Vagina (tissue), 2 donors: ENCODE data around the gene ZBTB34.

Experiments used
- CTCF ChIP-seq, 3 experiments: fragments of 450-650 bp in 2 of 3; fragments of 200-600 bp in 1 of 3; sonication (generic) in 1 of 3; IDR thresholded peaks; one replicate each; pipeline ENCODE4 v1.5.1; 2017 to 2019; ENCODE audit warnings: antibody characterized with exemption in 3 of 3, mild to moderate bottlenecking in 2 of 3, moderate library complexity in 2 of 3
- POLR2AphosphoS5 ChIP-seq, 2 donors: sonication (generic); formaldehyde crosslinking; IDR thresholded peaks; one replicate each; pipeline ENCODE4 v1.9.0; 2017; ENCODE audit warnings: antibody characterized with exemption in 2 of 2, mild to moderate bottlenecking in 2 of 2, low read depth in 1 of 2; ENCODE audit not compliant: insufficient read depth in 1 of 2

DNA sequence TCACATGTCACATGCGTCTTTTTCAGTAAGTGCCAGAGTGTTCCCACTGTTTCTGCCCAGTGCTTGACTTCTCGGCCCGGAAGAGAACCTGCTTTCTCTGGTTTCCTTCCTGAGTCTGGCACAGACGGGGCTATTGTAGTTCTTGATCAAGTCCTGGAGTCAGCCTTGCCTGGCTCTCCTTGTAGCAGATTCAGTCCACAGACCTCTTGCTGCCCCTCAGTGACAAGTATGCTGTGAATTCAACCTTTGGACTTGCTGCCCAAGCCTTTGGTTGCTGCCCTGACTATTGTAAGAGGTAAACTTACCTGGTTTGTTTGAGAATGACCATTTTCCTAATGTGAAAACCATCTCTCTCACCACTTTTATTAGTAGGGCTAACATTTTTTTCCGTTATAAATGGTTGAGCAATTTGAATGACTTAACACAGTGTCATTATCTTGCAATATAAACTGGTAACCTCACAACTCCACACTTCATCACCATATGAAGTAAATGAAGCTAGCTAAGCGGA is 24.7 kb downstream of the ZBTB34 start:
- TF ChIP-seq CTCF (IDR thresholded peaks at IDR 0.05), result no peak
- no peak for TF ChIP-seq POLR2AphosphoS5 (IDR thresholded peaks at IDR 0.05; ENCODE audit: insufficient read depth in 1 of 2, low read depth in 1 of 2)
